ENCODE measurements around the gene TAPT1. TPM values are rescaled to one million over a fixed set of nuclear protein-coding genes. Genes with fewer than 3 reads are reported as not detected.

The TAPT1 gene
- total and polyA plus RNA-seq, 2 donors (not counting 3 experiments of a cell fraction or from before 2014, with no cell fraction given): 6.9 to 17.5 TPM

DNA sequence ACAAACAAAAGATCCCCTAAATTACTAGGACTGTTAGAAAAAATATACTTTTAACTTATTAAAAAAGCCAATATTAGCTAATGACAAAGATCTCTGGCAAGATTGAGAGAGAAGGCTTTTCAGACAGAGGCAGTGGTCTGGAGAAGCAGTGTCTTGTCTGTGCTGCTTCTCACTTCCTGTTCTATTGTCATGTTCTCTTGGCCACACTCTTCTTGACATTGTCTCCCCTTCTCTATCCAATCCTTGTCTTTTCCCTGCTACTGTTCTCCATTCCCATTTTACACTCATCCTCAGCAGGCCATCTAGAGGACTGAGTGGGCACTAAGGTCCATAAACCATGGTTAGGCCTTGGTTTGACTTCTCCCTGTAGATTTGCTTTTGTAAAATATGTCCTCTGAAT, 14.0 kb upstream of the TAPT1 start:
- no peaks in the 10 kb centered on the region for H3K9me1 ChIP-seq (replicated peaks; ENCODE audit: control insufficient read depth, extremely low read depth, insufficient read depth, low read length)
- no peaks in the 10 kb centered on the region for H3K4me1 ChIP-seq (ENCODE audit: control insufficient read depth, extremely low read depth, insufficient read depth, low read length)
- no peak overlapping the region for H3K27ac ChIP-seq (ENCODE audit: insufficient read depth, low read depth, low read length)
- no peaks in the 10 kb centered on the region for H3K36me3 ChIP-seq (ENCODE audit: control insufficient read depth in 2 of 2, extremely low read depth in 1 of 2, insufficient read depth in 2 of 2, low read length in 2 of 2)
- no peak for FAIRE-seq
- ChIA-PET CTCF (no interaction called here), POLR2A (no interaction called here)
- no peak overlapping the region for H3K4me2 ChIP-seq (ENCODE audit: insufficient read depth, low read length)
- TF ChIP-seq POLR2A (IDR thresholded peaks at IDR 0.05; ENCODE audit: low read depth, low read length) (no peak), JUN (IDR thresholded peaks at IDR 0.05; ENCODE audit: borderline replicate concordance, insufficient read depth, insufficient read length, low read depth) (no peak), POLR2AphosphoS5 (IDR thresholded peaks at IDR 0.05; ENCODE audit: insufficient read depth, low read depth, low read length) (no peak), GATA2 (IDR thresholded peaks at IDR 0.05; ENCODE audit: insufficient read depth, insufficient read length, low read depth, low read length) (no peak)
- TF ChIP-seq, protein P1, sequence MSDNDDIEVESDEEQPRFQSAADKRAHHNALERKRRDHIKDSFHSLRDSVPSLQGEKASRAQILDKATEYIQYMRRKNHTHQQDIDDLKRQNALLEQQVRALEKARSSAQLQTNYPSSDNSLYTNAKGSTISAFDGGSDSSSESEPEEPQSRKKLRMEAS (IDR thresholded peaks at IDR 0.05; ENCODE audit: insufficient read depth, insufficient read length): no peak
- TF ChIP-seq, protein P2, sequence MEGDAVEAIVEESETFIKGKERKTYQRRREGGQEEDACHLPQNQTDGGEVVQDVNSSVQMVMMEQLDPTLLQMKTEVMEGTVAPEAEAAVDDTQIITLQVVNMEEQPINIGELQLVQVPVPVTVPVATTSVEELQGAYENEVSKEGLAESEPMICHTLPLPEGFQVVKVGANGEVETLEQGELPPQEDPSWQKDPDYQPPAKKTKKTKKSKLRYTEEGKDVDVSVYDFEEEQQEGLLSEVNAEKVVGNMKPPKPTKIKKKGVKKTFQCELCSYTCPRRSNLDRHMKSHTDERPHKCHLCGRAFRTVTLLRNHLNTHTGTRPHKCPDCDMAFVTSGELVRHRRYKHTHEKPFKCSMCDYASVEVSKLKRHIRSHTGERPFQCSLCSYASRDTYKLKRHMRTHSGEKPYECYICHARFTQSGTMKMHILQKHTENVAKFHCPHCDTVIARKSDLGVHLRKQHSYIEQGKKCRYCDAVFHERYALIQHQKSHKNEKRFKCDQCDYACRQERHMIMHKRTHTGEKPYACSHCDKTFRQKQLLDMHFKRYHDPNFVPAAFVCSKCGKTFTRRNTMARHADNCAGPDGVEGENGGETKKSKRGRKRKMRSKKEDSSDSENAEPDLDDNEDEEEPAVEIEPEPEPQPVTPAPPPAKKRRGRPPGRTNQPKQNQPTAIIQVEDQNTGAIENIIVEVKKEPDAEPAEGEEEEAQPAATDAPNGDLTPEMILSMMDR (IDR thresholded peaks at IDR 0.05; ENCODE audit: extremely low read depth in 1 of 2, insufficient read depth in 1 of 2, low read depth in 1 of 2, low read length in 2 of 2): no peak
- intact Hi-C loops (cut with micrococcal nuclease): no loop called here
- no peak overlapping the region for H3K4me3 ChIP-seq (replicated peaks in 1 of 3; ENCODE audit: insufficient read depth in 1 of 3, low read depth in 1 of 3, low read length in 3 of 3)
- no peak for DNase-seq (ENCODE audit: low read depth, low spot score)
- no TSS peak for BruUV-seq (replicated peaks)
- dilution Hi-C loops (cut with MboI; ENCODE audit: extremely low pct_ligation_motif_present, low sequenced_read_pairs): no loop called here
- H2AFZ ChIP-seq (ENCODE audit: low read depth, low read length): no peak overlapping the region
- H4K20me1 ChIP-seq (replicated peaks; ENCODE audit: control insufficient read depth, extremely low read depth, insufficient read depth, low read length): no peaks in the 10 kb centered on the region
- no peak overlapping the region for H3K9ac ChIP-seq (replicated peaks; ENCODE audit: extremely low read depth, insufficient read depth, low read length)
- H3K79me2 ChIP-seq (ENCODE audit: control insufficient read depth, insufficient read depth, low read length): no peaks in the 10 kb centered on the region
- H3K27me3 ChIP-seq (ENCODE audit: control insufficient read depth in 2 of 2, insufficient read depth in 2 of 2, low read length in 2 of 2): peaks cover 0 to 5% of the 10 kb centered on the region in 2 experiments
- no peaks in the 10 kb centered on the region for H3K9me3 ChIP-seq (replicated peaks; ENCODE audit: control insufficient read depth, insufficient read depth, low read length)

DNA sequence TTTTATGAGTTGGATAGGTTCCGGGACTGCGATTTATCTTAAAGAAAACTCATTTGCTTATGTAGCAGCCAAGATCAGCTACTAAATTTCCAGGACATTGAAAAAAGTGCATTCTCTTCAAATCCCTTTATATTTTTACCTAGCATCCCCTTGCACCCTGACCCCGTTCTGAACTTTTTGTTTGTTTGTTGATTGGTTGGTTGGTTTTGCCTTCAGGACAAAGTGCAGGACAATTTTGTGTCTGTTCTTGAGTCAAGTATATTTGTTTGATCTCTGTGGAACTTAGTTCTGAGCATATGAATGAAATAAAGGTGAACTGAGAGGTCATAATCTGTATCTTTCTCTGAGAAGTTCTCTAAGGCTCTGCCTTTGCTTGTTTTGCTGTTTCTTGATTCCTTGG, 12.8 kb upstream of the TAPT1 start:
- Histone ChIP-seq H3K36me3 (ENCODE audit: control insufficient read depth in 2 of 2, extremely low read depth in 1 of 2, insufficient read depth in 2 of 2, low read length in 2 of 2) (no peaks in the 10 kb centered on the region), H3K4me2 (ENCODE audit: insufficient read depth, low read length) (no peak overlapping the region), H3K4me3 (replicated peaks in 1 of 3; ENCODE audit: insufficient read depth in 1 of 3, low read depth in 1 of 3, low read length in 3 of 3) (no peak overlapping the region), H3K27me3 (ENCODE audit: control insufficient read depth in 2 of 2, insufficient read depth in 2 of 2, low read length in 2 of 2) (peaks cover 0 to 5% of the 10 kb centered on the region in 2 experiments), H2AFZ (ENCODE audit: low read depth, low read length) (no peak overlapping the region), H3K9me1 (replicated peaks; ENCODE audit: control insufficient read depth, extremely low read depth, insufficient read depth, low read length) (no peaks in the 10 kb centered on the region), H4K20me1 (replicated peaks; ENCODE audit: control insufficient read depth, extremely low read depth, insufficient read depth, low read length) (no peaks in the 10 kb centered on the region), H3K79me2 (ENCODE audit: control insufficient read depth, insufficient read depth, low read length) (no peaks in the 10 kb centered on the region), H3K9ac (replicated peaks; ENCODE audit: extremely low read depth, insufficient read depth, low read length) (no peak overlapping the region), H3K27ac (ENCODE audit: insufficient read depth, low read depth, low read length) (no peak overlapping the region), H3K4me1 (ENCODE audit: control insufficient read depth, extremely low read depth, insufficient read depth, low read length) (no peaks in the 10 kb centered on the region), H3K9me3 (replicated peaks; ENCODE audit: control insufficient read depth, insufficient read depth, low read length) (no peaks in the 10 kb centered on the region)
- no peak for DNase-seq (ENCODE audit: low read depth, low spot score)
- TF ChIP-seq MYC (IDR thresholded peaks at IDR 0.05; ENCODE audit: low read depth, low read length): no peak
- no peak for TF ChIP-seq GATA2 (IDR thresholded peaks at IDR 0.05; ENCODE audit: insufficient read depth, insufficient read length, low read depth, low read length)
- TF ChIP-seq JUN (IDR thresholded peaks at IDR 0.05; ENCODE audit: borderline replicate concordance, insufficient read depth, insufficient read length, low read depth): no peak
- TF ChIP-seq, protein P1 (IDR thresholded peaks at IDR 0.05; ENCODE audit: insufficient read depth, insufficient read length): no peak
- TF ChIP-seq POLR2A (IDR thresholded peaks at IDR 0.05; ENCODE audit: low read depth, low read length): no peak
- TF ChIP-seq, protein P2 (IDR thresholded peaks at IDR 0.05; ENCODE audit: extremely low read depth in 1 of 2, insufficient read depth in 1 of 2, low read depth in 1 of 2, low read length in 2 of 2): no peak
- no peak for TF ChIP-seq POLR2AphosphoS5 (IDR thresholded peaks at IDR 0.05; ENCODE audit: insufficient read depth, low read depth, low read length)
- TF ChIP-seq EZH2 (IDR thresholded peaks at IDR 0.05; ENCODE audit: borderline replicate concordance, low read depth, low read length, severe bottlenecking): no peak
- no peak for TF ChIP-seq FOS (IDR thresholded peaks at IDR 0.05; ENCODE audit: borderline replicate concordance, insufficient read depth, low read length)
- no peak for FAIRE-seq
- dilution Hi-C loops (cut with MboI; ENCODE audit: extremely low pct_ligation_motif_present, low sequenced_read_pairs): no loop called here
- no TSS peak for BruUV-seq (replicated peaks)
- ChIA-PET CTCF (interaction anchor here (1.6 kb wide), 1 partner anchor 26 kb away, joined by 4 read pairs; no protein-coding TSS in a partner anchor), POLR2A (no interaction called here)
- intact Hi-C loops (cut with micrococcal nuclease): no loop called here
